H9 (cell line): ENCODE data around the gene CSTPP1. TPM values are rescaled to one million over a fixed set of nuclear protein-coding genes. Genes with fewer than 3 reads are reported as not detected.
A peak's percentile ranks its signal among the peaks of the same experiment; 100 is the strongest.

ENCODE experiments used
- DNase-seq: peaks from one replicate; pipeline ENCODE4 v3.0.0-alpha.2; 2017
- H2AFZ ChIP-seq: one replicate; pipeline ENCODE4 v1.6.1; 2013; ENCODE audit warnings: mild to moderate bottlenecking, low read length, control low read depth, moderate library complexity
- H2AK5ac ChIP-seq: 2 replicates; pipeline ENCODE4 v1.6.1; 2013; ENCODE audit warnings: low read length, control low read depth, mixed read lengths; ENCODE audit not compliant: insufficient read length
- H2BK120ac ChIP-seq: one replicate; pipeline ENCODE4 v1.6.1; 2013; ENCODE audit warnings: low read depth, mild to moderate bottlenecking, low read length, control low read depth, inconsistent platforms; ENCODE audit not compliant: poor library complexity, severe bottlenecking
- H2BK12ac ChIP-seq: 2 replicates; pipeline ENCODE4 v1.6.1; 2013; ENCODE audit warnings: low read length, control low read depth, mixed read lengths, low read depth; ENCODE audit not compliant: insufficient read length
- H2BK15ac ChIP-seq: 2 replicates; pipeline ENCODE4 v1.6.1; 2013; ENCODE audit warnings: low read depth, low read length, control low read depth
- H2BK20ac ChIP-seq: one replicate; pipeline ENCODE4 v1.6.1; 2013; ENCODE audit warnings: low read depth, mild to moderate bottlenecking, low read length, control low read depth, inconsistent platforms; ENCODE audit not compliant: poor library complexity, severe bottlenecking
- H2BK5ac ChIP-seq: 2 replicates; pipeline ENCODE4 v1.6.1; 2013; ENCODE audit warnings: low read length, control low read depth, mixed read lengths; ENCODE audit not compliant: insufficient read length
- H3K14ac ChIP-seq: 2 replicates; pipeline ENCODE4 v1.6.1; 2013; ENCODE audit warnings: low read length, control low read depth; ENCODE audit not compliant: insufficient read depth
- H3K18ac ChIP-seq: 2 replicates; pipeline ENCODE4 v1.6.1; 2013; ENCODE audit warnings: low read depth, mild to moderate bottlenecking, mixed read lengths, low read length, control low read depth; ENCODE audit not compliant: insufficient read length
- H3K23ac ChIP-seq: 2 replicates; pipeline ENCODE4 v1.6.1; 2013; ENCODE audit warnings: low read length, control low read depth, mixed read lengths, low read depth; ENCODE audit not compliant: insufficient read length
- H3K23me2 ChIP-seq: 2 replicates; pipeline ENCODE4 v1.6.1; 2013; ENCODE audit warnings: low read depth, mild to moderate bottlenecking, mixed read lengths, low read length, control low read depth; ENCODE audit not compliant: insufficient read length, poor library complexity, severe bottlenecking
- H3K27ac ChIP-seq: 2 replicates; pipeline ENCODE4 v1.5.1; 2013; ENCODE audit warnings: low read length, control low read depth, mixed read lengths, low read depth; ENCODE audit not compliant: insufficient read length
- H3K27me3 ChIP-seq: 2 replicates; pipeline ENCODE4 v1.6.1; 2013; ENCODE audit warnings: low read length, control low read depth, inconsistent platforms; ENCODE audit not compliant: insufficient read depth
- H3K4ac ChIP-seq: 2 replicates; pipeline ENCODE4 v1.6.1; 2013; ENCODE audit warnings: low read depth, mild to moderate bottlenecking, control low read depth, inconsistent platforms, low read length, moderate library complexity
- H3K4me1 ChIP-seq: 2 replicates; pipeline ENCODE4 v1.6.1; 2013; ENCODE audit warnings: low read length, control low read depth, inconsistent platforms; ENCODE audit not compliant: insufficient read depth
- H3K4me2 ChIP-seq: 2 replicates; pipeline ENCODE4 v1.6.1; 2013; ENCODE audit warnings: low read length, control low read depth, mixed read lengths; ENCODE audit not compliant: insufficient read length, insufficient read depth
- H3K56ac ChIP-seq: 2 replicates; pipeline ENCODE4 v1.6.1; 2013; ENCODE audit warnings: low read depth, mild to moderate bottlenecking, mixed read lengths, low read length, control low read depth; ENCODE audit not compliant: insufficient read length
- H3K79me1 ChIP-seq: 2 replicates; pipeline ENCODE4 v1.6.1; 2013; ENCODE audit warnings: low read depth, mild to moderate bottlenecking, moderate library complexity, low read length, control low read depth, inconsistent platforms; ENCODE audit not compliant: insufficient read depth, poor library complexity, severe bottlenecking
- H3K79me2 ChIP-seq: 2 replicates; pipeline ENCODE4 v1.6.1; 2013; ENCODE audit warnings: low read length, control low read depth, inconsistent platforms; ENCODE audit not compliant: insufficient read depth
- H3K9ac ChIP-seq: 2 replicates; pipeline ENCODE4 v1.6.1; 2013; ENCODE audit warnings: low read length, control low read depth, mixed read lengths; ENCODE audit not compliant: insufficient read length; ENCODE audit errors: extremely low read depth
- H3K9me3 ChIP-seq: one replicate; pipeline ENCODE4 v1.6.1; 2013; ENCODE audit warnings: low read depth, low read length, inconsistent platforms; ENCODE audit not compliant: control insufficient read depth
- H3T11ph ChIP-seq: one replicate; pipeline ENCODE4 v1.6.1; 2013; ENCODE audit warnings: mild to moderate bottlenecking, low read length, control low read depth, inconsistent platforms
- H4K20me1 ChIP-seq: one replicate; pipeline ENCODE4 v1.6.1; 2013; ENCODE audit not compliant: control insufficient read depth, insufficient read length, insufficient read depth
- H4K5ac ChIP-seq: 2 replicates; pipeline ENCODE4 v1.6.1; 2013; ENCODE audit warnings: low read depth, mild to moderate bottlenecking, mixed read lengths, low read length, control low read depth; ENCODE audit not compliant: insufficient read length
- H4K8ac ChIP-seq: replicated peaks from 2 replicates; pipeline ENCODE4 v1.6.1; 2013; ENCODE audit warnings: low read length, control low read depth, mixed read lengths, low read depth; ENCODE audit not compliant: insufficient read length
- H4K91ac ChIP-seq: 2 replicates; pipeline ENCODE4 v1.6.1; 2013; ENCODE audit warnings: low read depth, mild to moderate bottlenecking, moderate library complexity, mixed read lengths, low read length, control low read depth; ENCODE audit not compliant: insufficient read length
- H3K27ac Mint-ChIP-seq, 3 experiments: 2 replicates in 2 of 3; 3 replicates in 1 of 3; pipeline ENCODE4 v1.8.0; 2020 to 2021; ENCODE audit warnings: mixed read lengths in 3 of 3, mild to moderate bottlenecking in 1 of 3, moderate library complexity in 1 of 3
- H3K27me3 Mint-ChIP-seq: 2 replicates; pipeline ENCODE4 v1.8.0; 2021; ENCODE audit warnings: low read depth, mild to moderate bottlenecking, moderate library complexity, mixed read lengths
- H3K36me3 Mint-ChIP-seq, 3 experiments: 2 replicates in 2 of 3; 3 replicates in 1 of 3; pipeline ENCODE4 v1.8.0; 2020 to 2021; ENCODE audit warnings: low read depth in 3 of 3, mixed read lengths in 3 of 3; ENCODE audit not compliant: insufficient read depth in 1 of 3
- H3K4me1 Mint-ChIP-seq, 2 experiments: 2 replicates each; pipeline ENCODE4 v1.8.0; 2020; ENCODE audit warnings: mixed read lengths in 2 of 2
- H3K4me3 Mint-ChIP-seq, 2 experiments: 2 replicates in 1 of 2; 3 replicates in 1 of 2; pipeline ENCODE4 v1.8.0; 2020 to 2021; ENCODE audit warnings: mild to moderate bottlenecking in 2 of 2, mixed read lengths in 2 of 2, moderate library complexity in 1 of 2
- H3K9me3 Mint-ChIP-seq, 2 experiments: 2 replicates in 1 of 2; 3 replicates in 1 of 2; pipeline ENCODE4 v1.8.0; 2020; ENCODE audit warnings: mild to moderate bottlenecking in 2 of 2, mixed read lengths in 2 of 2, moderate library complexity in 1 of 2
- CTCF ChIP-seq: fragments of 200-600 bp; sonication (generic); conservative IDR thresholded peaks from 3 replicates; pipeline ENCODE4 v1.8.0; 2021; ENCODE audit warnings: antibody characterized with exemption, mild to moderate bottlenecking
- WGBS: extraction: QIAGEN DNeasy Blood & Tissue Kit; methylation state at CpG from one replicate; pipeline ENCODE4 v1.1.7; 2013; ENCODE audit warnings: missing lambda C conversion rate, low lambda C conversion rate, mixed read lengths; ENCODE audit not compliant: insufficient read length; ENCODE audit errors: extremely low coverage; 5-methylcytosine and 5-hydroxymethylcytosine counted together
- total RNA-seq: library from RNA; stranded (reverse); gene quantifications from 2 replicates; pipeline ENCODE4 v1.2.1, GENCODE V29; 2021

Gene CSTPP1
- total RNA-seq, 1 experiment from 2014 or later, result 21.2 TPM

- Histone ChIP-seq H2AK5ac (no peak overlapping the region), H2BK15ac (no peak overlapping the region), H3K4me1 (peaks cover 5% of the 10 kb centered on the region), H4K91ac (no peak overlapping the region), H3K4me2 (peak overlapping the region; percentile 2), H3K27ac (no peak overlapping the region), H2AFZ (no peak overlapping the region), H3K56ac (no peak overlapping the region), H3K4ac (no peak overlapping the region), H3K23me2 (no peaks in the 10 kb centered on the region), H3K79me2 (no peaks in the 10 kb centered on the region), H2BK5ac (no peak overlapping the region), H2BK12ac (no peak overlapping the region), H3K9ac (no peak overlapping the region), H3T11ph (no peak overlapping the region), H3K9me3 (no peaks in the 10 kb centered on the region), H4K8ac (no peak overlapping the region), H3K14ac (no peak overlapping the region), H3K79me1 (no peaks in the 10 kb centered on the region), H2BK120ac (no peak overlapping the region), H2BK20ac (no peak overlapping the region), H3K27me3 (no peaks in the 10 kb centered on the region), H3K23ac (no peak overlapping the region), H4K5ac (no peak overlapping the region), H4K20me1 (no peaks in the 10 kb centered on the region), H3K18ac (no peak overlapping the region)
- WGBS, result no CpG with 5 or more reads among the region's 7 CpGs
- peaks cover 35 to 48% of the 10 kb centered on the region in 2 experiments for H3K4me1 Mint-ChIP-seq
- peak; percentile 51 for DNase-seq
- H3K4me3 Mint-ChIP-seq, result peak overlapping the region; percentile 14 to 53; a peak in 2 of 5 replicates
- no peak for TF ChIP-seq CTCF
- H3K27me3 Mint-ChIP-seq, result peaks cover 2% of the 10 kb centered on the region
- H3K9me3 Mint-ChIP-seq, result no peaks in the 10 kb centered on the region
- peaks cover 0 to 2% (median 0%) of the 10 kb centered on the region in 3 experiments; a peak in 2 of 7 replicates for H3K36me3 Mint-ChIP-seq
- H3K27ac Mint-ChIP-seq, result peak overlapping the region in 2 of 3 experiments; percentile 36 to 77; a peak in 3 of 7 replicates
Measured at GRCh38 chr11:46977038-46977813, 40.7 kb downstream of the CSTPP1 start.
